Measurements from ENCODE around the gene BNIP1.

DNA sequence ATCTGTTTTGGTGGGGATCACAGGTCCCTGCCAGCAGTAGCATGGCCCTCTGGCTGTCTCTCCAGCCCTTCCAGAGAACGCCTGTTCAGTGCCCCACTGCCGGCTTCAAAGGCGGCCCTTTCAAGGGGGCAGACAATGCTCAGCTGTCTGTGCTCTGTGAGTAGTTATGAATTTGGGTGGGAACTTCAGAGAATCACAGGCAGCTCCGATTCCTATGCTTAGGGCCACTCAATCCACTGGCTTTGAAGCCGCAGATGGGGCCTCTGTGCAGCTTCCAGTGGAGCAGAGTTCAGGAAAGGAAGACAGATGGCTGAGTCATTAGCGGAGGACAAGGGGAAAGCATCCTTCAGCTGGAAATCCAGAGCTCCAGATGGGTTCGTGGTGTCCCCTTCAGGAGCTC is 48.2 kb downstream of the BNIP1 start:
- TF ChIP-seq CTCF (IDR thresholded peaks at IDR 0.05; ENCODE audit: low read depth, low read length, poor library complexity, severe bottlenecking), result no peak
- TF ChIP-seq EZH2phosphoT487 (IDR thresholded peaks at IDR 0.05; ENCODE audit: borderline replicate concordance, low read length), result no peak
